Kidney glomerular epithelial cell (primary cell): ENCODE results near the gene DISP3.

ENCODE experiments used
- DNase-seq: peaks from one replicate; lab custom pipeline; 2025; lab: John Stamatoyannopoulos, UW

DISP3 gene

DNA sequence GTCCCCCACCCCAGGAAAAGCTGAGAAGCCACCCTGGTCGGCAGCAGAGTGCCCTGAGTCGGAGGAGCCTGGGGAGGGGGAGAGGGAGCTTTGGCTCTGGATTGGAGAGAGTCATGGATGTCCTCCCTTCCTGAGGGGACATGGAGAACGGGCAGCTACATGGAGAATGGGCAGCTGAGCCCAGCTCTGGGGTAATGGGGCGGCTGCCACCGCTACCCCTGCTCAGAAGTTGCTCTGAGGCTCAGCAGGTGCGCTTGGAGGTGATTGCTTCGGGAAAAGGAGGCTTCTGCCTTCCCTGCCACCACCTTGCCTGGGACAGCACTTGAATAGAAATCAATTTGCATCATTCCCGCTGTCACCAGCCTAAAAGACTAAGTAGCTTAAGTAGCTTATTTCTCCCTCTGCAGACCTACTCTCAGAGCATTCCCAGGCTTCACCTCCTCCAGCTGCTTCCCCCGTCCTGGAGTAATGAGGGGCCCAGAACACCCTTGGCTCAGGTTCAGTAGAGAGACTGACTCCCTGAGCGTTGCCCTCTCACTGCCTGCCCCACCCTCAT, 8.3 kb downstream of the DISP3 start:
- no peak for DNase-seq

DNA sequence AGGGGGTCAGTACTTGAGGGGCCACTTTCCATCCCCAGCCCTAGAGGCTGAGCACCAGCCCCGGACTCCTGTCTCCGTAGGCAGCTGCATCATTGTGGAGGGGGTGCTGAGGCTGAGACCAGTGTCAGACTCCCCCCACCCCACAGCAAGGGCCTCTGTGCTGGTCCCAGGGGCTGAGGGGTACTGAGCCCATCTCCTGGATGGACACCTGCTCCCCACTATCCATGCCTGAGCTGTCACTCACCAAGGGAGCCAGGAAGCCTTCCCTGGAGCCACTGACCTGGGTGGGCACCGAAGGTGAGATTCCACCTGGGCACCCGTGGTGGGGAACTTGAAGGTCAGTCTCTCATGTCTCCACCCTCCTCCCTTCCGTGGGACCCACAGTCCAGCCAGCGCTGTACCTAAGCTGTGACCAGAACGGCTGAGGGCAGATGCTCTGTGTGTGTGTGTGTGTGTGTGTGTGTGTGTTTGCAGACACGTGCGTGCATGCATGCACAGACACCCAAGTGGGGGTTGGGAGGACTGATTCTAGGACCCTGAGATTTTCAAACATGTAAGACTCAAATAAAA, 9.3 kb downstream of the DISP3 start:
- no peak for DNase-seq

GRCh38 chr1:11488966-11489625, 10.1 kb downstream of the DISP3 start:
- no peak for DNase-seq

- no peak for DNase-seq
These were observed 13.3 kb downstream of the DISP3 start for GRCh38 chr1:11492235-11492634.

GRCh38 chr1:11493972-11494655, 15.2 kb downstream of the DISP3 start:
- DNase-seq: no peak

GRCh38 chr1:11494771-11495170, 15.8 kb downstream of the DISP3 start:
- DNase-seq: no peak

GRCh38 chr1:11495579-11495978, 16.6 kb downstream of the DISP3 start:
- no peak for DNase-seq

DNA sequence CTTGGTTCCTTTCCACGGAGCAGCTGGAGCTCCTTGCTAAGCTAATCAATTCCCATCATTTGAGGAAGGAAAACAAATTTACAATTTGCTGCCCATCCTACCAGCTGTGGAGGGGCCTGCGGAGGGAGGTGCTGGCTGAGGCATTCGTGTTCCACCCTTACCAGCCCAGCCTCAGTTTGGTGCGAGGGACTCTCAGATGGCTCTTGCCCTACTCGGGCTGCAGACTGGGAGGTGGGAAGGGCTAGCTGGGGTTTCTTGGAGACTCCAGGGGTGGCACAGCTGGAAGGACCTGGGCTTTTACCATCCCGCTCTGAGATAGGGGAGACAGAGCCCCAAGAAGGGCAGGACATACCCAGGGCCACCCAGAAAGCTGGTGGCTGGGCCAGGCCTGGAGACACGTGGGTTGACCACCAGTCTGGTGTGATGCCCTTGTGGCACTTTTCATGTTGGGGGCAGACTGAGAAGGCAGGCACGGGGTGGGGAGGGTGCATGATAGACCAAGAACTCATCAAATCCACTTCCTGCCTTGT, 17.7 kb downstream of the DISP3 start:
- DNase-seq: no peak

GRCh38 chr1:11498956-11499594, 20.1 kb downstream of the DISP3 start:
- DNase-seq: no peak

DNA sequence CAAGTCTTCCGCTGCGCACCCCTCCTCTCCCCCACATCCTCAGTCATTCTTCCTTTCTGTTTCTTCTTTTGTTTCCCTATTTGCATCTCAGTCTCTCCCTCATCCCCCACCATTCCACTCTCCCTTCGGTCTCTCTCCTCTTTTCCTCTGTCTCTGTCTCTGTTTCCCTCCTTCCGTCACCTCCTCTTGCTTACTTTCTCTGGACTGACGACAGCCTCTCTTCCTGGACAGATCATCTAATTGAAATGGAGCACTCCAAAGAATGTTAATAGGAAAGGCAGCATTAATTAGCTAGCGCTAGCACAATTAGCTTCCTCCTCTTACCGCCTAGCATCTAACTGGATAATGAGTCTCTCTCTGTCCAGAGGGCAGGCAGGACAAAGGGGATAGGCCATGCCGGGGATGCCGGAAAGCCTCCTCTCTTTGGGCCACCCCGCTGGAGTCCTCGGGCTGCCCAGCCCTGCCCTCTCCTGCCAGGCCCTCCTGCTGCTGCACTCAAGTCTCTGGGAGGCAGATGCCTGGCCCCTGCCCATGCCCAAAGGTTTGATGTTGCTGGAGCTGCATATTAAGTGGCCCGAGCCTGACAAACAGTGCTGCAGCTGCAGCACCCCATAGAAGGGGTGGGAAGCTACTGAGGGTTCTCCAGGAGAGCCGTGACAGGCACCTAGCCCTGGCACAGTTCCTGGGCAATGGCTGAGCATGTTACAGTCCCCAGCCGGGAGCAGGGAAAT, 20.8 kb downstream of the DISP3 start:
- no peak for DNase-seq

DNA sequence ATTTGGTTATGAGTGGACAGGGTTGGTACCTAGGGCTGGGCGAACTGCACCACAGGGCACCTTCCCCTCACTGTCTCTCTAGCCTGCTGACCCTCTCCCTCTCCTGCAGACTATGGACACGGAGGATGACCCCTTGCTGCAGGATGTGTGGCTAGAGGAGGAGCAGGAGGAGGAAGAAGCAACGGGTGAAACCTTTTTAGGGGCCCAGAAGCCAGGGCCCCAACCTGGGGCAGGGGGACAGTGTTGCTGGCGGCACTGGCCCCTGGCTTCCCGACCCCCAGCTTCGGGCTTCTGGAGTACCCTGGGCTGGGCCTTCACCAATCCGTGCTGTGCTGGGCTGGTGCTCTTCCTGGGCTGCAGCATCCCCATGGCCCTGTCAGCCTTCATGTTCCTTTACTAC, 21.9 kb downstream of the DISP3 start:
- DNase-seq: no peak

DNA sequence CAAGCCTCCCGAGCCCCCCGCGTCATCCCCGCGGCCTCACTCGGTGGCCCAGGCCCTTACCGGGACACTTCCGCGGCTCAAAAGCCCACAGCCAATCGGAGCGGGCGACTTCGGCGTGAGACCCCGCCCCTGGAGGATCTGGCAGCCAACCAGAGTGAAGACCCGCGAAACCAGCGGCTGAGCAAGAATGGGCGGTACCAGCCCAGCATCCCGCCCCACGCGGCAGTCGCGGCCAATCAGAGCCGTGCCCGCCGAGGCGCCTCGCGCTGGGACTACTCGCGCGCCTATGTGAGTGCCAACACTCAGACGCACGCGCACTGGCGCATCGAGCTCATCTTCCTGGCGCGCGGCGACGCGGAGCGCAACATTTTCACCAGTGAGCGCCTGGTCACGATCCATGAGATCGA, 22.5 kb downstream of the DISP3 start:
- no peak for DNase-seq

DNA sequence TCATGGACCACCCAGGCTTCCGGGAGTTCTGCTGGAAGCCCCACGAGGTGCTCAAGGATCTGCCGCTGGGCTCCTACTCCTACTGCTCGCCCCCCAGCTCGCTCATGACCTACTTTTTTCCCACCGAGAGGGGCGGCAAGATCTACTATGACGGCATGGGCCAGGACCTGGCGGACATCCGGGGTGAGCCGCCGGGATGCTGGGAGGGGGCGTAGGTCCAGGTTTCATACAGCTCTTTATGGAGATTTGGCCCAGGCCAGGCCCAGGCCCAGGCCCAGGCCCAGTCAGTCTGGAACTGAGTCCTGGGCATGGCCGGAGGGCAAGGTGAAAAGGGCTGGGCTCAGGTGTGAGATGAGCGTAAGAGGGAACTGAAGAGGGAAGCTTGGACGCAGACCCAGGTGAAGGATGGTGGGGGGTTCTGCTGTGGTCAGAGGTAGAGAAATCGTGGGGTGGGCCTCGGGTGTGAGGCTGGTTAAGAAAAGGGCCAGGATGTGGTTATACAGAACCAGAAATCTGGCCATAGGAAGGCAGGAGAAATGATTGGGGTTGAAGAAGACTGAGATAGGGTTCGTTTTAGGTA, 23.0 kb downstream of the DISP3 start:
- DNase-seq: no peak

DNA sequence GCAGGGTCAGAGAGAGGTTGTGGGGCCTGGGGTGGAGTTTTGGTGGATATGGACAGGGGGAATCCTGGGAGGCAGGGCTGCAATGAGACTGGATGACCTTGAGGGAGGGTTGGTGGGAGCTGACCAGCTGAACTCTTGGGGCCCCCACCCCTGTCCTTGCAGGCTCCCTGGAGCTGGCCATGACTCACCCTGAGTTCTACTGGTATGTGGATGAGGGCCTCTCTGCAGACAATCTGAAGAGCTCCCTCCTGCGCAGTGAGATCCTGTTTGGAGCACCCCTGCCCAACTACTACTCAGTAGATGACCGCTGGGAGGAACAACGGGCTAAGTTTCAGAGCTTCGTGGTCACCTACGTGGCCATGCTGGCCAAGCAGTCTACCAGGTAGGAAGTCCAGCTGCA, 23.6 kb downstream of the DISP3 start:
- no peak for DNase-seq

- no peak for DNase-seq
These were observed 25.6 kb downstream of the DISP3 start for GRCh38 chr1:11504599-11504998.

- DNase-seq: no peak
These were observed 26.9 kb downstream of the DISP3 start for GRCh38 chr1:11505591-11506538.

GRCh38 chr1:11507309-11507708, 28.4 kb downstream of the DISP3 start:
- no peak for DNase-seq

DNA sequence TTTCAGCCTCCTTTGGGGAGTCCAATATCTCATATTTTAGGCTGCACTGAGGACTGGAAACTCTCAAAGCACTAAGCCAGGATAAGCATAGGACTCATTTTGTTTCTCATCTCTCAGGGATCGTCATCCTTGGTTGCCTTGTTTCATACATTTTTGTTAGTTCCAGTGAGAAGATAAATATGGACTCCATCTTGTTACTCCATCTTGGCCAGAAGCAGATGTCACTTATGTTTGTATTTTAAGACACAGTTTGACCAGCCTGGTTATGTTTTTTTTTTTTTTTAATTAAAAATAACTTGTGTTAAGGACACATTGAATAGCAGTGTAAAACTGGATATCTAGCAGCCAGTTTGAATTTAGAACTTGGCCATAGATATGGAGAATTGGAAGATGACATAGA, 34.7 kb downstream of the DISP3 start:
- no peak for DNase-seq

GRCh38 chr1:11514366-11514765, 35.4 kb downstream of the DISP3 start:
- no peak for DNase-seq
